Stimulated activated CD8-positive, alpha-beta memory T cell treated with anti-CD3 and anti-CD28 coated beads, Interleukin-2, amount 100 ng/mL, for 48 hours (primary cell): ENCODE measurements around the gene IYD.

Experiments used
- DNase-seq, 2 donors: peaks; one replicate each; pipeline ENCODE4 v3.0.0-alpha.2; 2020; ENCODE audit warnings: low read depth in 2 of 2

Gene IYD, protein sequence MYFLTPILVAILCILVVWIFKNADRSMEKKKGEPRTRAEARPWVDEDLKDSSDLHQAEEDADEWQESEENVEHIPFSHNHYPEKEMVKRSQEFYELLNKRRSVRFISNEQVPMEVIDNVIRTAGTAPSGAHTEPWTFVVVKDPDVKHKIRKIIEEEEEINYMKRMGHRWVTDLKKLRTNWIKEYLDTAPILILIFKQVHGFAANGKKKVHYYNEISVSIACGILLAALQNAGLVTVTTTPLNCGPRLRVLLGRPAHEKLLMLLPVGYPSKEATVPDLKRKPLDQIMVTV

DNA sequence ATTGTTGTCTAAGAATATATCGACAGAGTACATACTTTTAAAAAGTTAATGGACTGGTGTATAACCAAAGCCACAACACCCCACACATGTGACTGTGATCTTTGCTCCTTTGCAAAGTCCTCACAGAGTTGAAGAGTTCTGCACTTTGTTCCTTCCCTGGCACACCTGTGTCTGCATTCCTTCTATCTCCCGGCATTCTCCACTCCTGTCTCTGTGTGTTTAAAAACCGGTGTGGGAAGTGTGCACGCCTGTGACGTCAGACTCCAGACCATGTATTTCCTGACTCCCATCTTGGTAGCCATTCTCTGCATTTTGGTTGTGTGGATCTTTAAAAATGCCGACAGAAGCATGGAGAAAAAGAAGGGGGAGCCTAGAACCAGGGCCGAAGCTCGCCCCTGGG, at the start of gene IYD:
Gene IYD (plus strand): TSS at position 251 of the 400 bp plus-strand sequence. CDS start 20 bp downstream, at position 271.
- DNase-seq = no peak

DNA sequence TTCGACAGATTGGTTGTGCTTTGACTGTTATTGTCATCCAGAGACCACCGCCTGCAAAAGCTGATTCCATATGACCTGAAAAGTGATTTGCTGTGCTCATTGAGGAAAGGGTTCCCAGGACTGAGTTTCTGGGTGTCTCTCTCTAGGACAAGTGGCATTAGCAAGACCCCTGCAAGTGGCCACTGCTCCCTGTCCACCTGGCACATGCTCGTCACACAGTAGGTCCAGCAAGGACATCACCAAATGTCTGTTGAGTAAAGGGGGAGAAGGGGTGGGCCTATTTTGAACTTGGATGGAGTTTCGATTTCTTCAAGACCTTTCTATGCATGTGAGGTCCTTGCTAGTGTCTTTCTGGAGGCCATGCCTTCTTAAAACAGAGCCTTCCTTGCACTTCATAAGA, 48.9 kb upstream of the IYD start:
- no peak for DNase-seq

DNA sequence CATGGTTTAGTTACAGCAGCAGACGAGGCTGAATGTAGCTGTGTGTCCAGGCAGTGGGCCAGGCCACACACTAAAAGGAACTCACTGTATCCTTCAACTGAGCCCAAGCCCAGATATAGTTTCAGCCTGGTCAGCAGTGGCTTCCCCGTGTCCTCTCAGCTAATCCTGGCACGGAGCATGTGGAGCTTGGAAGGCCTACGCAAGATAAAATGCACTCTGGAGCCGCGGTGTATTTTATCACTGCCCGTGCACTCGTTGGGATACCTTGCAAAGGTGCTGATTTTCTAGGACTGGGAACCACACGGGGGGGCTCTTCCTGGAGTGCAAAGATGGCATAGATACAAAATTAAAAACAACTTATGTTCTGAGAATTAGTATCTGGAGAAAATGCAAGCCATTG, 48.4 kb upstream of the IYD start:
- no peak for DNase-seq

DNA sequence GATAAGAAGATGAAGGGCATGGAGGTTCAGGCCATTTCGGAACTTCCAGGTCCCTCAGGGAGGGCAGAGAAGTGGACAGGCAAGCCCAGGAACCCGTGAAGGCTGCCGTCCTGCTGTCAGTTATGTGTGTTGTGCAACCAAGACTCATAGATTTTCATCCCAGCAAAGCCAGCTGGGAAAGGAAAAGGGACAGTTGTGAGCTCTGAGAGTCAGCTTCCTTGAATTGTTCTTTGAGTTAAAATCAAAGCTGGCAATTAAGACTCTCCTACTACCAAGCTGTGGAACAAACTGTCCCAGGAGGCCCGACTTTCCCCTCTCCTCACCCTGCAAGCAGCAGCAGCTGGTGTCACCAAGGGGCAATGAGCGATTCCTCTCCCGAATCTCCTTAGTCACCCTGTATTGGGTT, 46.3 kb upstream of the IYD start:
- no peak for DNase-seq

DNA sequence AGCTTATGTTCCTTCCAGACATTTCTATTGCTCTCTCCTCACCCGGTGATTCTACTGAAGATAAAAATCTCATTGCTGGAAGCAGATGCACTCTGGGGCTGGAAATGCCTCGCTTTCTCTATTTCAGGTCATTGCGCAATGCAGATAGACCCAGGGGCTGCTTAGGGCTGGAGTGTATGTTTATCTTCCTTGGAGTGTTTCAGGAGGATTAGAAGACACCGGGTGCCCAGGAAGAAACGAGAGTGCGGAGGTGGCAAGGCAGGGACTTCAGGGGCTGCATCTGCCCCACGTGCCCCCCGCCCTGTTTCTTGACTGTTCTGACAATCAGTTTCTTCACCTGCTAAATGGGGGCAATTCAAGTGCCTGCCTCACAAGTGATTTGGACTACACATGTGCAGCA, 45.6 kb upstream of the IYD start:
- no peak for DNase-seq

- no peak for DNase-seq
Observed at GRCh38 chr6:150324044-150324443, 44.8 kb upstream of the IYD start.

DNA sequence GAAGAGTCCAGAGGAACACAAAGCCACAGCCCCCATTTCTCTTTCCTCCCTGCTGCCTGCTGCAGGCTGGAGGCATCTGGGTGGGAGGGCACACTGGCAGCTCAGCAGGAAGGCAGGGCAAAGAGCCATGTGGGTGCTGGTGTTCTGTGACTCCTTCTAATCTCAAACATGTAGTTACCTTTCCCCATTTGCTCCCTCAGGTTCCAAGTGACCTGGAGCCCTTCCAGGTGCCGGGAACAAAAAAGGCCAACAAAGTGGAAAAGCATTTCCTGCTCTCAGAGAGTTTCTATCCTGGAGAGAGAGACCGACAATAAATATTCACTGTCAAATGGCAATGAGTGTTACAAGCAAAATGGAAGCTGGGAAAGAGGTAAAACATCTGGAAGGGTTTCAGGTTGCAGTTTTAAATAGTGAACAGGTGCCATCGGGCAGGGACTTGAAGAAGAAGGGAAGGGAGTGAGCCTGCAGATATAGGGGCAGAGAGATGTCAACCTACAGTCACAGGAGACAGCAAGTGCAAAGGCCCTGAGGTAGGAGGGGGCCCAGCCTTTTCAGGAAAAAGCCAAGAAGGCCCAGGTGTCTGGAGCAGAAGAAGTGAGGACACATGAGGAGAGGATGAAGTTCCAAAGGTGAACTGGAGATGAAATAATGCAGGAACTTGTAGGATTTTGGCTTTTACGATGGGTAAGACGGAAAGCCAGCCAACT, 43.6 kb upstream of the IYD start:
- no peak for DNase-seq

- DNase-seq = no peak
Observed at GRCh38 chr6:150327117-150327774, 41.6 kb upstream of the IYD start.

DNA sequence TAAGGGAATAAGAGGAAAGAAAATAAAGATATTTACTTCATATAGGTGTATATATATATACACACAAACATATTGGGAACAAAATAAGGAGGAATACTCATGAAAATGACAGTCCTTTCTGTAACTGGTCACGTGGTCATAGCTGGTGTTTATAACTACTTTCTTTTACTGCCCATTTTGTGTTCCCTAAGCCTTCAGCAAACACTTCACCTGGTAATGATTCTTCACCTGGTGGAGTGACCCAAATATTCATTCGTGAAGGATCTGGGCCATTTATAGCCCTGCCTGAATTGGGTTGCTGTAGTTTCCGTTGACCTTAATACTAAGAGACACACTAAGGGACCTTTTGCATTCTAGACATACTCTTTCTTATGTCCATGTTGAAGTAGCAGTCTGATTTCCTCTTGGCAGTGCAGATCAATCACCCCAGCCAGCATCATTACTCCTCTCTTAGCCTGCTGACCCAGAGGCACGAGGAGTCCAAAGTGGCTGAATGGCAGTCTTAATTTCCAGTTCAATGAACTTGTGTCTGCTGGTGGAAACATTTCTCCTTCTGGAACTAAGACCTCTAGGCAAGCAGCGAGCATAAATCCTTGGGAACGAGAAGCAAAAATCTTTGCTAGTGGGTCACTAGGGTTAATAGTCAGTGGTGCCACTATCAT, 39.9 kb upstream of the IYD start:
- no peak for DNase-seq

DNA sequence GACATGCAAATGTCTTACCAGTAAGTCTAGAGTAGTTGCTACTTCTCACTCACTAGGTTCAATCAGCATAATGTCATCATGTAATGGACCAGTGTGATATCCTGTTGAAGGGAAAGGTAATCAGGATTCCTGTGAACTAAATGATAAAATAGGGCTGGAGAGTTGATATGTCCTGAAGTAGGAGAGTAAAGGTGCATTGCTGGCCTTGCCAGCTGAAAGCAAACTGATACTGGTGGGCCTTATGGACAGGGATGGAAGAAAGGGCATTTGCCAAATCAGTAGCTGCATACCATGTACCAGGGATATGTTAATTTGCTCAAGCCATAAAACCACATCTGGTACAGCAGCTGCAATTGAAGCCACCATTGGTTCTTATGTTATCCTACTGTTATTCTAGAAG, 37.5 kb upstream of the IYD start:
- no peak for DNase-seq

GRCh38 chr6:150332939-150333584, 35.8 kb upstream of the IYD start:
- DNase-seq = no peak

GRCh38 chr6:150333585-150333941, 35.2 kb upstream of the IYD start:
- DNase-seq = no peak

GRCh38 chr6:150334790-150335783, 33.7 kb upstream of the IYD start:
- DNase-seq = no peak

- DNase-seq = no peak
Observed at GRCh38 chr6:150336299-150336698, 32.5 kb upstream of the IYD start.

DNA sequence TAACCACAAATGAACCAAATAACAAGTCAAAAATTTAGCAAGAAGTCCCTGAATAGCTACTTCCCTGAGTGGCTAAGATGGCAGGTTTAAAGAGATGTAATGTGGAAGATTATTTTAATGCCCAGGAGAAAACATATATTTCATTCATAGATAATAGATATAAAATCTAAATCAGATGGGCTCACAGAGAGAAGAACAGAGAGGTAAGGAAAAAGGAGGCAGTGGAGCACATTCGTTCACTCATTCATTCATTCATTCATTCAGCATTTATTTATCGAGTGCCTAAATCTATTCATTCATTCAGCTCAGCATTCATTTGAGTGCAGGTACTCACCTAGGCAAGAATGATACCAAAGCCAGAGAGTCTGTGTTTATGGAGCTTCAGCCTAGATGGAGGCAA, 32.1 kb upstream of the IYD start:
- no peak for DNase-seq

DNA sequence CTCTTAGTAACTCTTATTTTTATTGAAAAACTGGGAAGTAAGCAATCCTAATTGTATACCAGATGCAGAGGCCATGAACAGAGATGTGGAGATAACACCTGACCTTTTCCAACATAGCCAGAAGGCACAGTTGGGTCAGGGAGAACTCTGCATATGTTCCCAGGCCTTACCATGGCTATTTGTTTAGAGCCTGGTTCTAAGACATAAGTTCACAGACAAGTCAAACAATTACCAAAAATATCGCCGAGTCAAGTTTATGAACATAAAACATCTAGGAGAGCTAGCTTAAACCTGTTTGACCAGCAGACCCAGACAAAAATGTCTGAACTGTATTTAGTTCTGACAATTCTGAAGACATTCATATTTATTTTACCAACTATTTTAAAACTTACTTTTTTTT, 26.7 kb upstream of the IYD start:
- no peak for DNase-seq

DNA sequence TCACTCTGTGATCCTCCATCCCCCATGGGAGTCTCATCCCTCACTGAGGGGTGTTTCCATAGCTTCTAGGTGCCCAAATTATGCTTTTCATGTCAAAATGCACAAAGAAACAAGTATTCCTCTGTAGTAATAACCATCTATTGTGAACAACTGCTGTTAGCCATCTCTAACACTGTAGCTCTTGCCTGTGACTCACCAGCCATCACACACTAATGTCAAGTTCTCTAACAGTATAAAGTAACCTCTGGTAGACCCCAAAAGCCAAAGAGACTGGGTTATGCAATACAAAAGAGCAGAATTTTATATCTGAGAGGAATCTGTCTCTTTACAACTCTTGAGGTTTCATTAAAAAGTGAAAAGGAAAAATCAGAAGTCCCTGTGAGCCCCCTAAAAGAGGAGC, 25.4 kb upstream of the IYD start:
- no peak for DNase-seq

GRCh38 chr6:150345781-150346180, 23.0 kb upstream of the IYD start:
- no peak for DNase-seq

GRCh38 chr6:150346346-150346745, 22.5 kb upstream of the IYD start:
- no peak for DNase-seq

DNA sequence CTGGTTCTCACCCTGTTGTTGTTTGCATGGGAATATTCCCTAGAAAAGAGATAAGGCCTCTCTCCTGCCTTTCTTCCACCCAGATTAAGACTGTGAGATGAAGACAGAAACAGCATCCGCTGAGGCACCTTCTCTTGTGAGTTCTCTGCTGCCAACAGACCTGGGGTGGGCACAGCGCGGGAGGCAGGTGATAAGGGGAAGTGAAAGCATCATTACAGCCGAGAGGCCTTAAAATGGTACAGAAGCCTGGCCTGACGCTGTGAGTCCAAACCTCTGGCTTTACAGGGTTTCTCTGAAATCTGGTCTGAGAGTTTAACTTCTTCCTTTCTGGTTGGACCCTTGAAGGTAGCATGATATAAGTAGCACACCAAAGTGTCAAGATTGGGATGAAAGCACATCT, 21.0 kb upstream of the IYD start:
- no peak for DNase-seq

DNA sequence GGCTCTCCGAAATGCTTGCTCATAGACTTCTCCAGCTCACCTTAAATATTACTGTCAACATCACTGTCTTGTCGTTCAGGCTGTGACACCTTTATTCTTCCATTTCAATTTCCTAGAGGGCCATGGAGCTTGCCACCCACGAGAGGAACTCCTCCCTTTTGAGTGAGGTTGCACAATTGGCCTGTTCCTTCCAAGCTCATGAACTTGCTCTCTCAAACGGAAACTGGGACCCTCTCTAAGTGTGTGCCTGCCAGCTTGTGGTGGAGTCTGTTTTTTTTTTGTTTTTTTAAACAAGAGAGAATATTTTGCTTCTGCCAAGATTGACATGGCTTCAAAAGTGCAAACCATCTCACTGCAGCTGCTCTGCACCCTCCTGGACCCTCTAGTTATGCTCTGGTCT, 19.3 kb upstream of the IYD start:
- DNase-seq = no peak
